ENCODE results near the gene PLB1.

DNA sequence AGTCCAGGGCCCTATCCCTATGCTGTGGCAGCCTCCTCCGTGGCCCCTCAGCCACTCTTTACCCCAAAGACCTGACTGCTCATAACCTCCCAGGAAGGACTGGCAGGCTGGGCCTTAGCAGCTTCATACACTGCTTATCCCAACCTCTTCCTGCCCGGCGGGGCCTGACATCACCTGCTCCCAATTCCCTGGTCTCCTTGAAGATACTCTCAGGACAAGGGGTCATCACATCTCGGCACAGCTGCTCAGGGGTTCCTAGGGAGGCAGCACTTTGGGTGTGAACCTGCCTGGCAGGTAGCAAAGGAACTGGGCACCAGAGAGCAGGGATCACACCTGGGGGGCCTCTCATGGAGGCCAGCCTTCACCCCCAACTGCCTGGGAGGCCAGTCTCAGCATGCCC lies 68.5 kb downstream of the PLB1 start:
- TF ChIP-seq RAD21 (IDR thresholded peaks at IDR 0.05; ENCODE audit: low read depth) (no peak), ZBTB7A (IDR thresholded peaks at IDR 0.05; ENCODE audit: low read depth) (no peak), YY1 (IDR thresholded peaks at IDR 0.05; ENCODE audit: low read depth) (no peak), EGR1 (IDR thresholded peaks at IDR 0.05) (no peak)
- TF ChIP-seq, protein P1, sequence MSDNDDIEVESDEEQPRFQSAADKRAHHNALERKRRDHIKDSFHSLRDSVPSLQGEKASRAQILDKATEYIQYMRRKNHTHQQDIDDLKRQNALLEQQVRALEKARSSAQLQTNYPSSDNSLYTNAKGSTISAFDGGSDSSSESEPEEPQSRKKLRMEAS (IDR thresholded peaks at IDR 0.05), result no peak
- TF ChIP-seq, protein P2, sequence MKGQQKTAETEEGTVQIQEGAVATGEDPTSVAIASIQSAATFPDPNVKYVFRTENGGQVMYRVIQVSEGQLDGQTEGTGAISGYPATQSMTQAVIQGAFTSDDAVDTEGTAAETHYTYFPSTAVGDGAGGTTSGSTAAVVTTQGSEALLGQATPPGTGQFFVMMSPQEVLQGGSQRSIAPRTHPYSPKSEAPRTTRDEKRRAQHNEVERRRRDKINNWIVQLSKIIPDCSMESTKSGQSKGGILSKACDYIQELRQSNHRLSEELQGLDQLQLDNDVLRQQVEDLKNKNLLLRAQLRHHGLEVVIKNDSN (IDR thresholded peaks at IDR 0.05), result no peak
